DOHH2 (cell line): Measurements from ENCODE around the gene ATP8A2.

Experiments used
- H3F3A ChIP-seq: fragments of 200-600 bp; sonication (generic), shearing (Covaris generic); 2 replicates; pipeline ENCODE4 v1.6.0; 2016; ENCODE audit warnings: antibody characterized with exemption, mild to moderate bottlenecking; ENCODE audit not compliant: control insufficient read depth, insufficient read depth
- H3K27ac ChIP-seq: fragments of 200-600 bp; sonication (generic); 2 replicates; pipeline ENCODE4 v1.5.1; 2014; ENCODE audit warnings: low read depth, mild to moderate bottlenecking, low read length, moderate library complexity
- H3K27me3 ChIP-seq: fragments of 200-600 bp; sonication (generic); 2 replicates; pipeline ENCODE4 v1.6.1; 2014; ENCODE audit warnings: mild to moderate bottlenecking, low read length, mixed read lengths; ENCODE audit not compliant: control insufficient read depth
- H3K36me3 ChIP-seq: fragments of 200-600 bp; sonication (generic); 2 replicates; pipeline ENCODE4 v1.6.1; 2014; ENCODE audit warnings: mild to moderate bottlenecking, low read length, moderate library complexity, mixed read lengths; ENCODE audit not compliant: control insufficient read depth
- H3K4me1 ChIP-seq: fragments of 200-600 bp; sonication (generic); 2 replicates; pipeline ENCODE4 v1.6.1; 2014; ENCODE audit warnings: mild to moderate bottlenecking, low read length, mixed read lengths; ENCODE audit not compliant: control insufficient read depth
- H3K4me2 ChIP-seq: fragments of 200-600 bp; sonication (generic); 2 replicates; pipeline ENCODE4 v1.6.0; 2014; ENCODE audit warnings: mild to moderate bottlenecking, low read length, moderate library complexity
- H3K4me3 ChIP-seq: fragments of 200-600 bp; sonication (generic); 2 replicates; pipeline ENCODE4 v1.5.1; 2014; ENCODE audit warnings: mild to moderate bottlenecking, low read length, mixed read lengths
- H3K79me2 ChIP-seq: fragments of 200-600 bp; sonication (generic); 2 replicates; pipeline ENCODE4 v1.6.1; 2014; ENCODE audit warnings: mild to moderate bottlenecking, low read length, mixed read lengths; ENCODE audit not compliant: control insufficient read depth
- H3K9me2 ChIP-seq: fragments of 200-600 bp; sonication (generic); replicated peaks from 2 replicates; pipeline ENCODE4 v1.6.1; 2014; ENCODE audit warnings: mild to moderate bottlenecking, low read length, mixed read lengths; ENCODE audit not compliant: control insufficient read depth
- H3K9me3 ChIP-seq: fragments of 200-600 bp; sonication (generic); 2 replicates; pipeline ENCODE4 v1.6.1; 2014; ENCODE audit warnings: antibody characterized with exemption, low read length, mixed read lengths; ENCODE audit not compliant: control insufficient read depth, insufficient read depth
- H4K20me1 ChIP-seq: fragments of 200-600 bp; sonication (generic); 2 replicates; pipeline ENCODE4 v1.6.0; 2014; ENCODE audit warnings: low read depth, mild to moderate bottlenecking, antibody characterized with exemption, low read length, moderate library complexity; ENCODE audit not compliant: control insufficient read depth, insufficient read depth
- EZH2phosphoT487 ChIP-seq: fragments of 200-600 bp; sonication (generic); IDR thresholded peaks from 2 replicates; pipeline ENCODE4 v1.6.1; 2017; ENCODE audit warnings: borderline replicate concordance, mild to moderate bottlenecking, antibody characterized with exemption, low read length, moderate library complexity, mixed read lengths
- TF ChIP-seq, protein P1 (sequence below): fragments of 200-600 bp; sonication (generic); IDR thresholded peaks from one replicate; pipeline ENCODE4 v1.5.1; 2014; ENCODE audit warnings: antibody characterized with exemption, mild to moderate bottlenecking, low read depth, low read length; ENCODE audit not compliant: poor library complexity, severe bottlenecking

The ATP8A2 gene

DNA sequence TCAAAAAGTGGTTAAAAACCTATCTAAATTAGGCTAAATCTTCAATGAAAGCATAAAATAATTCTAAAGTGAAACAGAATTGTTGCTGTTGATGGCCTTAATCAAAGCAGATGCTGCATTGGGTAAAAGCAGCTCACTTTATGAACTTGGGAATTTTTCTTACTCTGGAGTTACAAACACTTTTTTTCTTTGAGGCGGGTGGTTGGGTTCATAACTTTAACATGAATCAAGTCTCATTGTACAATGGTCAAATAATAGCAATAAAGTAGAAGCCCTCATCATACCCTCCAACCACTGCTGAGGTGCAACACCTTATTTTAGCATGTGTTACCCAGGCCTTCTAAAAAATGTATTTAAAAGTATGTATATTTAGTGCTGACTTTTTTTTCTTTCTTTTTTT, 41.2 kb upstream of the ATP8A2 start:
- 0 out of 2 replicates have a peak, but pooled peaks cover 3% of the 10 kb centered on the region for H4K20me1 ChIP-seq
- H3K27ac ChIP-seq: no peak overlapping the region
- no peak overlapping the region for H3K4me2 ChIP-seq
- no peaks in the 10 kb centered on the region for H3K9me3 ChIP-seq
- no peak for TF ChIP-seq EZH2phosphoT487
- TF ChIP-seq, protein P1, sequence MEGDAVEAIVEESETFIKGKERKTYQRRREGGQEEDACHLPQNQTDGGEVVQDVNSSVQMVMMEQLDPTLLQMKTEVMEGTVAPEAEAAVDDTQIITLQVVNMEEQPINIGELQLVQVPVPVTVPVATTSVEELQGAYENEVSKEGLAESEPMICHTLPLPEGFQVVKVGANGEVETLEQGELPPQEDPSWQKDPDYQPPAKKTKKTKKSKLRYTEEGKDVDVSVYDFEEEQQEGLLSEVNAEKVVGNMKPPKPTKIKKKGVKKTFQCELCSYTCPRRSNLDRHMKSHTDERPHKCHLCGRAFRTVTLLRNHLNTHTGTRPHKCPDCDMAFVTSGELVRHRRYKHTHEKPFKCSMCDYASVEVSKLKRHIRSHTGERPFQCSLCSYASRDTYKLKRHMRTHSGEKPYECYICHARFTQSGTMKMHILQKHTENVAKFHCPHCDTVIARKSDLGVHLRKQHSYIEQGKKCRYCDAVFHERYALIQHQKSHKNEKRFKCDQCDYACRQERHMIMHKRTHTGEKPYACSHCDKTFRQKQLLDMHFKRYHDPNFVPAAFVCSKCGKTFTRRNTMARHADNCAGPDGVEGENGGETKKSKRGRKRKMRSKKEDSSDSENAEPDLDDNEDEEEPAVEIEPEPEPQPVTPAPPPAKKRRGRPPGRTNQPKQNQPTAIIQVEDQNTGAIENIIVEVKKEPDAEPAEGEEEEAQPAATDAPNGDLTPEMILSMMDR: no peak
- peaks cover 35% of the 10 kb centered on the region for H3K79me2 ChIP-seq
- H3K9me2 ChIP-seq: no peaks in the 10 kb centered on the region
- no peaks in the 10 kb centered on the region for H3K27me3 ChIP-seq
- H3F3A ChIP-seq: peaks cover 8% of the 10 kb centered on the region; the same call in 1 of the 2 replicates
- no peaks in the 10 kb centered on the region for H3K4me1 ChIP-seq
- H3K4me3 ChIP-seq: no peak overlapping the region
- H3K36me3 ChIP-seq: peaks cover 96% of the 10 kb centered on the region

DNA sequence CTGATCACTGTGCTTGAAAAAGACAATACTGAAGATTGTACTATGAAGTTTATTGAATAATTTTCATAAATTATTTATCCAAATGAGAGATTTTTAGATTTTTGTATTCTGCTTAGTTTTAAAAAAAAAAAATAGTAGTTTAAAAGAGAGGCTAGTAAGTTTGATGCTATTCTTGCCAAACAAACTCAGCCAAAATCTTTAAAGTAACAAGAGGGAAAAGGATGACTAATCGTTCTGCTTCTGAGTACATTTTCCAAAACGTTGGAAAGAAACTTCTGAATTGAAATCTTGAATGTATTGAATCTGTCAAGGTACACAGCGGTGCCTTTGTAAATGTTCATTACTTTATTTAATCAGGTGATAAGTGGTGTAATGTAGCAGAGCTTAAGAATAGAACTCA, 35.9 kb upstream of the ATP8A2 start:
- no peak overlapping the region for H3K4me2 ChIP-seq
- H3K27me3 ChIP-seq: no peaks in the 10 kb centered on the region
- no peaks in the 10 kb centered on the region for H3K4me1 ChIP-seq
- H3K9me3 ChIP-seq: no peaks in the 10 kb centered on the region
- H3K27ac ChIP-seq: no peak overlapping the region
- peaks cover 8% of the 10 kb centered on the region; the same call in 1 of the 2 replicates for H3F3A ChIP-seq
- 0 out of 2 replicates have a peak, but pooled peaks cover 3% of the 10 kb centered on the region for H4K20me1 ChIP-seq
- peaks cover 92% of the 10 kb centered on the region for H3K36me3 ChIP-seq
- H3K9me2 ChIP-seq: no peaks in the 10 kb centered on the region
- TF ChIP-seq, protein P1: no peak
- no peak for TF ChIP-seq EZH2phosphoT487
- peaks cover 35% of the 10 kb centered on the region for H3K79me2 ChIP-seq
- no peak overlapping the region for H3K4me3 ChIP-seq

DNA sequence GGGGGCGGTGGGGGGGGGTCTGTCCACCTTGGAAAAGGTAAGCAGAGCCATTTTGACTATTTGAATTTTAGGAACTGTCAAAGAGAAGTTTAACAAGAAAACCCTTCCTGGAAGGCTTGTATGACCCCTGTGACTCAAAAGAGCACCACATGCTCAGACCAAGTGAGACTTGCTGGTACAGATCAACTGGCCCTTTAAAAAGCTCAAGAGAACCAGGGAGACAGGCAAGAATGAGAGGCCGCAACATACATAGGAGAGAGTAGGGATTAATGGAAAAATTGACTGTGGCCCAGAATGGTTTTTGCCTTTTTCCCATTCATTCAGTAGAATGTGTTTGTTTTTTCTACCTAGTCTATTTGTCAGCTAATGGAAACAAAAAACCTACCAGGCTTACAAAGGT, 26.2 kb upstream of the ATP8A2 start:
- no peak overlapping the region for H3K27ac ChIP-seq
- no peak for TF ChIP-seq EZH2phosphoT487
- TF ChIP-seq, protein P1: no peak
- no peaks in the 10 kb centered on the region for H3K9me2 ChIP-seq
- H4K20me1 ChIP-seq: peaks cover 3% of the 10 kb centered on the region; the same call in 1 of the 2 replicates
- no peaks in the 10 kb centered on the region for H3K9me3 ChIP-seq
- H3K36me3 ChIP-seq: peaks cover 4% of the 10 kb centered on the region
- H3F3A ChIP-seq: peaks cover 13% of the 10 kb centered on the region; the same call in 1 of the 2 replicates
- no peak overlapping the region for H3K4me2 ChIP-seq
- no peaks in the 10 kb centered on the region for H3K4me1 ChIP-seq
- no peaks in the 10 kb centered on the region for H3K27me3 ChIP-seq
- H3K79me2 ChIP-seq: no peaks in the 10 kb centered on the region
- no peak overlapping the region for H3K4me3 ChIP-seq
